Muscle of leg (tissue), 11 donors: ENCODE results near the gene HAL. TPM values are rescaled to one million over a fixed set of nuclear protein-coding genes. Genes with fewer than 3 reads are reported as not detected.

Source experiments
- DNase-seq: peaks from one replicate; pipeline ENCODE4 v3.0.0; 2013
- H3K27ac ChIP-seq: one replicate; pipeline ENCODE4 v1.5.1; 2013; ENCODE audit warnings: mild to moderate bottlenecking, low read length, control low read depth
- H3K27me3 ChIP-seq: one replicate; pipeline ENCODE4 v1.6.1; 2013; ENCODE audit warnings: low read length; ENCODE audit not compliant: control insufficient read depth, insufficient read depth
- H3K36me3 ChIP-seq: one replicate; pipeline ENCODE4 v1.6.1; 2013; ENCODE audit warnings: low read length; ENCODE audit not compliant: control insufficient read depth, insufficient read depth
- H3K4me1 ChIP-seq: one replicate; pipeline ENCODE4 v1.6.1; 2013; ENCODE audit warnings: low read length; ENCODE audit not compliant: control insufficient read depth, insufficient read depth
- H3K4me3 ChIP-seq: one replicate; pipeline ENCODE4 v1.5.1; 2013; ENCODE audit warnings: low read length, control low read depth
- H3K9me3 ChIP-seq: replicated peaks from 2 replicates; pipeline ENCODE4 v1.6.1; 2013; ENCODE audit warnings: low read depth, low read length; ENCODE audit not compliant: control insufficient read depth
- WGBS: methylation state at CpG from one replicate; pipeline ENCODE4 v1.1.5; 2013; ENCODE audit warnings: missing lambda C conversion rate; ENCODE audit not compliant: insufficient coverage; 5-methylcytosine and 5-hydroxymethylcytosine counted together
- polyA plus RNA-seq, 8 donors: library from polyadenylated mRNA; unstranded; fragments of 120-200 nt; gene quantifications; one replicate each; pipeline versions ENCODE4 v1.2.1 to v1.2.3, GENCODE V29; 2013; ENCODE audit warnings: inconsistent platforms in 1 of 8, low replicate concordance in 1 of 8; ENCODE audit not compliant: insufficient read length in 8 of 8, insufficient read depth in 1 of 8
- total RNA-seq: library from RNA; stranded (reverse); fragments of 120-200 nt; gene quantifications from one replicate; pipeline ENCODE4 v1.2.4, GENCODE V29; 2013

Gene HAL
- total and polyA plus RNA-seq, 9 donors = 0.09 to 0.81 (median 0.32) TPM

DNA sequence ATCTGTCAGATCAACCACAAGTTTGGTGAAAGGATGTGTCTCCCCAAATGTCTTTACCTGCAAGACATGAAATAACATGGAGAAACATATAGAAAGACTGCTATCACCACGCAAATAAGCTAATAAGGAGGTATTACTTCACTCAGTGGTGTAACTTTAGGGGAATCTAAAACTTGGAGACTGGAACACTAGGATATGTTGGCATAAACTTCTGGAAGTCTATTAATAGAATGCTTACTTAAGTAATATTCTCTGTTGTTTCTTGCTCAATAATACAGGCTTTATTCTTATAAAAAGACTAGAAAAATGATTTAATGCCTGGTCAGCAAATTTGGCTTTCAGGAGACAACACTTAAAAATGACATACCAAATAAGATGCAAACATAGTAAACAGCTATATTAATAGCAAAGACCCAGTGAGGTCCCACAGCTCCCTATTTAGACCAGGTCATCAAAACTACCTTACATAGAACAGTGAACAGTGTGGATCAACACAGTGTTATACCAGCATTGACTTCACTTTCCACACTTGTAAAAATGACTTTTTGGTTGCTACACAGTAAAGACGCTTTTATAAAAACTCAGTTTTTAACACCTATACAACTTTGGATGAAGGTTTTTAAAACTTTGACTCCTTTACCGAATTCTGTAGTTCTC lies 18.9 kb upstream of the HAL start:
- DNase-seq = no peak
- WGBS = 83% methylated on average over 1 of the region's 3 CpGs
- H3K36me3 ChIP-seq = peaks cover 26% of the 10 kb centered on the region
- H3K27ac ChIP-seq = no peak overlapping the region
- H3K4me1 ChIP-seq = no peaks in the 10 kb centered on the region
- H3K4me3 ChIP-seq = no peak overlapping the region
- no peaks in the 10 kb centered on the region for H3K27me3 ChIP-seq
- no peaks in the 10 kb centered on the region for H3K9me3 ChIP-seq

DNA sequence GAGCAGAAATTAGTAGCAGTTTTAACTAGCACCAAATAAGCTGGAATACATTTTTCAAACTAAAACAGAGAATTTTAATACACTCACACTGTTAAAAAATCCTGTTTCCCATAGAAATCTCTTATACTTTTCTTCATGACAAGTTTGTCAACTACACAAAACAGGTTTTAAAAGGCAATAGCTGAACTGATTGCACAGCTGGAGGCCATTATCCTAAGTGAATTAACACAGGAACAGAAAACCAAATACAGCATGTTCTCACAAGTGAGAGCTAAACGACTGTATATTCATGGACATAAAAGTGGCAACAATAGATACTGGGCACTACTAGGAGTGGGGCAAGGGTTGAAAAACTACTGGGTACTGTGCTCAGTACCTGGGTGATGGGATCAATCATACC lies 11.6 kb upstream of the HAL start:
- WGBS = no CpG with 5 or more reads among the region's 1 CpG
- H3K9me3 ChIP-seq = no peaks in the 10 kb centered on the region
- no peak overlapping the region for H3K27ac ChIP-seq
- peaks cover 39% of the 10 kb centered on the region for H3K36me3 ChIP-seq
- no peaks in the 10 kb centered on the region for H3K27me3 ChIP-seq
- H3K4me1 ChIP-seq = no peaks in the 10 kb centered on the region
- no peak for DNase-seq
- H3K4me3 ChIP-seq = no peak overlapping the region

DNA sequence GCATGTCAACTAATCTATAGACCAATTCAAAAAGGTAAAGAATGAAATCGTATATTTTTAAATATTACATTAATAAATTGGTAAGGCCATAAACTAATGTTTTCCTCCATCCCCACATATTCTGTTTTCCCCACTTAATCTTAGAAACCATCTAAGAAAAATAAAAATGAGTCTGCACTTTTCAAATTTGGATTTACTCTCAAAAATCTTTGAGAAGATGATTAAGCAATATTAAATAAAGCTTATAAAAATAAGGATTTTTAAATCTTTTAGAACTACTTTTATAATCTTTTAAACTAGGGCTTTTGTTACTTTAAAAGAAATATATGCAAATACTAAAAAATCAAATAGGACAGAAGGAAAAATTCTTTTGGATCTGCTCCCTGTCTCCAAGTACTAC lies 10.6 kb upstream of the HAL start:
- Histone ChIP-seq H3K36me3 (peaks cover 32% of the 10 kb centered on the region), H3K4me1 (no peaks in the 10 kb centered on the region), H3K27me3 (no peaks in the 10 kb centered on the region), H3K4me3 (no peak overlapping the region), H3K9me3 (no peaks in the 10 kb centered on the region), H3K27ac (no peak overlapping the region)
- no peak for DNase-seq
- no CpG with 5 or more reads among the region's 1 CpG for WGBS

DNA sequence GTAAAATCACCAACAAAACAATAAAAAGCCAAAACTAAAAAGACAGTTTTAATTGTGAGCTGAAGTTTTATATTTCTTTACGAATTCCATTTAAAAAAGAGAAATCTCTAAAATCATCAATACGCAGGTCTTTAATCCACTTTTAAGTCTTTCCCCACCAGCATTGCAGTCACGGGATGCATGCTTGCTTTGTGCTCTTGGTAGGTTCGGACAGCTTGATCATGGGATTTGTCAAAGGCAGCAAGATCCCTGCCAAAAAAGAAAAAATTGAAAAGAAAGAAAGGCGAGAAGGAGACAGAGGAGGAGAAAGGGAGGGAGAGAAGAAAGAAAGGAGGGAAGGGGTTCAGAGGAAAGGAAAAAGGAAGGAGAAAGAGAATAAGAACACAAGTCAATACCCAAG lies 4.7 kb upstream of the HAL start:
- H3K9me3 ChIP-seq = no peaks in the 10 kb centered on the region
- no peak overlapping the region for H3K27ac ChIP-seq
- H3K36me3 ChIP-seq = peaks cover 24% of the 10 kb centered on the region
- DNase-seq = no peak
- WGBS = no CpG with 5 or more reads among the region's 5 CpGs
- no peaks in the 10 kb centered on the region for H3K27me3 ChIP-seq
- H3K4me1 ChIP-seq = no peaks in the 10 kb centered on the region
- no peak overlapping the region for H3K4me3 ChIP-seq

DNA sequence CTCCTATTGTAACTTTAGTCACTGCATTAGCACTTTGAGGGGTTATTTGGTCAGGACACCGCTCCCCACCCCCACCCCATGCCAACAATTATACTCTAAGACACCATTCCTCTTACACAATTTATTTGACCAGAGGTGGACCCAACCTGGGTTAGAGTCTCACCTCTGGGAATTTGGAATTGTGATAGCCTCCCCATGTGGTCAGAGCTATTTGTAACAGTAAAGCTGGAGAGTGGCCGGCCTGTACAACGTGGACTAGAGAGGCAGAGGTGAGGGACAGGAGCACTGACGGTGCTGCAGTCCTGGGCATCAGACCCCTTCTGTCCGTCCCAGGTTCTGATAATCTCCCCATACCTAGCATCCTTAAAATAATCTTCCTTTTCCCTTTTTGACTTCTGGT lies 3.3 kb upstream of the HAL start:
- DNase-seq = no peak
- no peaks in the 10 kb centered on the region for H3K9me3 ChIP-seq
- 71% methylated on average over 2 of the region's 5 CpGs for WGBS
- no peak overlapping the region for H3K27ac ChIP-seq
- H3K36me3 ChIP-seq = peaks cover 14% of the 10 kb centered on the region
- no peaks in the 10 kb centered on the region for H3K4me1 ChIP-seq
- no peak overlapping the region for H3K4me3 ChIP-seq
- H3K27me3 ChIP-seq = no peaks in the 10 kb centered on the region

DNA sequence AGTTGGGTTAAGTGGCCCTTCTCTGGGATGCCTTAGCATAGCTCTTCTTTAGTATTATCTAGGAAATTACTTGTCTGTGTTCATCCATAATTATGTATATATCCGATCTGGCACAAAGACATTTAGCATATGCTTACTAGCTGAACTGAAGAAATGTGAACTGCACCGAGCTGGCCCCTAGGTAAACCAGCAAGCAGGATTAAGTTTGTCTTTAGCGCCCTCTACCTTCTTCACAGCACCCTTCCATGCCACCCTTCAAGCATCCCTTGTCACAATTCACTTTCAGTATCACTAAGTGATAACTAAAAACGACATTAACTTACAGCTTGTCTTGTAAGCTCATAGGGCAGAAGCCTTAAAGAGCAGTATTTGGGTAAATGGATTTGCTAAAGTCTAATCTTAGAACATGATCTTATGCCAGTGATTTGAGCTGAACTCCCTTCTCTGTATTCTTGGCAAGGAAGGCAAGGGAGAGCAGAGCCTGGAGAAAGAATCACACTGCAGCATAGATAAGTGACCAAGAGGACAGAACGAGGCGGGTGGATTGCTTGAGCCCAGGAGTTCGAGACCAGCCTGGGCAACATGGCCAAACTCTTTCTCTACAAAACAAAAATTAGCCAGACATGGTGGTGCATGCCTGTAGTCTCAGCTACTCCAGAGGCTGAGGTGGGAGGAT lies 2.6 kb upstream of the HAL start:
- Histone ChIP-seq H3K4me1 (no peaks in the 10 kb centered on the region), H3K27ac (no peak overlapping the region), H3K27me3 (no peaks in the 10 kb centered on the region), H3K4me3 (no peak overlapping the region), H3K9me3 (no peaks in the 10 kb centered on the region), H3K36me3 (peaks cover 13% of the 10 kb centered on the region)
- WGBS = 7% methylated on average over 2 of the region's 7 CpGs
- DNase-seq = peak; percentile 62

DNA sequence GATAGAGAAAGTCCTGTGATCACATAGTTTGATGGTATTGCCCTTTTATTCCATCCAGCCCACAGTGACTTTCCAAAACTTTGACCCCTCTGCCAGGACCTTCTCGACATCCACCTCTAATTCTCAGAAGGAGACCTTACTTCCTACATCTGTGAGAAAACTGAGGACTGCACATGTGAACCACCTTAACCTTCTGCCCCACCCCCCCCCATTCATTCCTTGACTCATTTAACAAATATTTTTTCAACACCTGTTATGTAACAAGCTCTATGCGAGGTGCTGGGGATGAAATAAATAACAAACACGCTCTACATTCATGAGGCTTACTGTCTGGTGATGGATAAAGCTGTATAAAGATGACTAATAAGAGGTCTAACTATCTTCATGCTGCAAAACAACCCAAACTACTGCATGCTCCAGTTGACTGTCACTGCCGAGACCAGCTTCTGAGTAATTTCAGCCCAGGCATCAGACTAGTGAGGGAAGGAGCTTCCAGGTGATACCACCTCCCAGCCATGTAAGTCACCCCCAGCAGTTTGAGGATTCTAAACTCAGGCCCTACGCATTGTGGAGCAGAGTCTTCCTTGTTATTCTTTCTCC lies 1.9 kb upstream of the HAL start:
- WGBS = 63% methylated on average over 2 of the region's 5 CpGs
- Histone ChIP-seq H3K4me3 (no peak overlapping the region), H3K4me1 (no peaks in the 10 kb centered on the region), H3K27me3 (no peaks in the 10 kb centered on the region), H3K9me3 (no peaks in the 10 kb centered on the region), H3K36me3 (peaks cover 13% of the 10 kb centered on the region), H3K27ac (no peak overlapping the region)
- no peak for DNase-seq

DNA sequence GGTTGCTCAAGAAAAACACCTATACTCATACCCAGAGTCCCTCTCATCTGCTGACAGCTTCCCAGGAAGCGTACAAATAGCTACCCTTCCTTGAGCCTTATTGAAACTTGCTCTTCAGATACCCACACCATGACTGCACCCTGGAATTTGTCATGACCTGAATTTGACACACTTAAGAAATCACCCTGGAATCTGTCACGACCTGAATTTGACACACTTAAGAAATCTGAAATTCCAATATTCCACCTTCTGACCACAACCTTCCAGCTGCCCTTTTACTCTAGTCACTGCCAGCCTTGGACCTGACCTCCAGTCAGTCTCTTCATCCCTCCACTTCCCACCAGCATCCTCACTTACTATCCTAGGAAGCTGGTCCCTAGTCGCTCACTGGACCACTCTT lies 1.1 kb upstream of the HAL start:
- Histone ChIP-seq H3K27ac (no peak overlapping the region), H3K36me3 (peaks cover 11% of the 10 kb centered on the region), H3K4me1 (no peaks in the 10 kb centered on the region), H3K9me3 (no peaks in the 10 kb centered on the region), H3K27me3 (no peaks in the 10 kb centered on the region), H3K4me3 (no peak overlapping the region)
- no peak for DNase-seq
- 69% methylated on average over 2 of the region's 3 CpGs for WGBS

DNA sequence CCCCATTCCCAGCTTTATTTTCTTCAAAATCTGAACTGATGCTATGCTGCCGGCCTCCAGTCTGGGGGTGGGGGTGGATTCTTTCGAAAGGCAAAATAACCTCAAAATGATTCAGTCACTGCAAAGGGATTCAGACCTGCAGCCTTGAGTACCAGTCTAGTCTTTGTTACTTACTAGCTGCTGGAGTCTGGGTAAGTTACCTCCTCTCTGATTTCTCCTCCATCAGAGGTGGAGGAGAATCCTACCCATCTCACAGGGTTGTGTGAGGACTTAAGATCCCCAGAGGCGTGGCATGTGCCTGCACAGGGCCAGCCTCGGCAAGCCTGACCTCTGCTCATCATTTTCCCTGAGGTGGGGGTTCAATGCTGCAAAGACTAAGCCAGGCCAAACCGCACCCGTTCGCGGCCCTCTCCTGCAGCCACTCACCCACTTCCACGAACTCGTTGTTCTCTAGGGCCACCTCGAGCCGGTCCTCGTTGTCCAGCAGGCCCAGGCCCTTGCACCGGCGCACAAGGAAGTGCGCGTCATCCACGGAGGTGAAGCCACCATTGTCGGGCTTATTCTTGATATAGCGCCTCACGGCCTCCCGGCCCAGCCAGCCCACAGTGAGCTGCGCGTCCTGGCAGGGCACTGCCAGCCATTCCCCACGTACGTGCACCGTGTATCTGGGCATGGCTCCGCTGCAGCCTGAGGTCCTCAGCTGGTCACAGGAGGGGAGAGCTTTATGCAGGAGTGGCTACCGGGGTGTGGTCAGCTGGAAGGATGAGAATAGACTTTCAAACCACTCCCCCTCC lies 709 bp downstream of the HAL start:
- no peaks in the 10 kb centered on the region for H3K4me1 ChIP-seq
- no peaks in the 10 kb centered on the region for H3K27me3 ChIP-seq
- no peak overlapping the region for H3K4me3 ChIP-seq
- H3K27ac ChIP-seq = no peak overlapping the region
- H3K36me3 ChIP-seq = peaks cover 5% of the 10 kb centered on the region
- no peak for DNase-seq
- no peaks in the 10 kb centered on the region for H3K9me3 ChIP-seq
- 92% methylated on average over 26 of the region's 29 CpGs for WGBS

DNA sequence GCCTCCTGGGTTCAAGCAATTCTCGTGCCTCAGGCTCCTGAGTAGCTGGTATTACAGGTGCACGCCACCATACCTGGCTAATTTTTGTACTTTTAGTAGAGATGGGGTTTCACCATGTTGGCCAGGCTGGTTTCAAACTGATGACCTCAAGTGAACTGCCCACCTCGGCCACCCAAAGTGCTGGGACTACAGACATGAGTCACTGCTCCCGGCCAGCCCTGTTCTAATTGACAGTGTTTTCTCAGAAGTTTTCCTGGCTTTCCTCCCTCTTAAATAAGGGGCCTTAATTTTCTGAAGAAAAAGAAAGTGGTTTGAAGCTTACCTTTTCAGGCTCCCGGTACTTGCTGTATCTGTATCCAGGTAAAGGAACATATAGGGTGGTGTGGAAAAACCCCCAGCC lies 1.7 kb downstream of the HAL start:
- H3K36me3 ChIP-seq = no peaks in the 10 kb centered on the region
- WGBS = 80% methylated on average over 2 of the region's 5 CpGs
- H3K4me3 ChIP-seq = no peak overlapping the region
- no peaks in the 10 kb centered on the region for H3K4me1 ChIP-seq
- DNase-seq = no peak
- H3K27me3 ChIP-seq = no peaks in the 10 kb centered on the region
- no peaks in the 10 kb centered on the region for H3K9me3 ChIP-seq
- H3K27ac ChIP-seq = no peak overlapping the region
